ENCODE results near the gene MAP6.
A peak's percentile ranks its signal among the peaks of the same experiment; 100 is the strongest.
"Not testable (repeated sequence)": the region's sequence is repeated elsewhere in the genome, so short reads cannot be mapped to it uniquely, and the experiment has no call there.

The MAP6 gene

DNA sequence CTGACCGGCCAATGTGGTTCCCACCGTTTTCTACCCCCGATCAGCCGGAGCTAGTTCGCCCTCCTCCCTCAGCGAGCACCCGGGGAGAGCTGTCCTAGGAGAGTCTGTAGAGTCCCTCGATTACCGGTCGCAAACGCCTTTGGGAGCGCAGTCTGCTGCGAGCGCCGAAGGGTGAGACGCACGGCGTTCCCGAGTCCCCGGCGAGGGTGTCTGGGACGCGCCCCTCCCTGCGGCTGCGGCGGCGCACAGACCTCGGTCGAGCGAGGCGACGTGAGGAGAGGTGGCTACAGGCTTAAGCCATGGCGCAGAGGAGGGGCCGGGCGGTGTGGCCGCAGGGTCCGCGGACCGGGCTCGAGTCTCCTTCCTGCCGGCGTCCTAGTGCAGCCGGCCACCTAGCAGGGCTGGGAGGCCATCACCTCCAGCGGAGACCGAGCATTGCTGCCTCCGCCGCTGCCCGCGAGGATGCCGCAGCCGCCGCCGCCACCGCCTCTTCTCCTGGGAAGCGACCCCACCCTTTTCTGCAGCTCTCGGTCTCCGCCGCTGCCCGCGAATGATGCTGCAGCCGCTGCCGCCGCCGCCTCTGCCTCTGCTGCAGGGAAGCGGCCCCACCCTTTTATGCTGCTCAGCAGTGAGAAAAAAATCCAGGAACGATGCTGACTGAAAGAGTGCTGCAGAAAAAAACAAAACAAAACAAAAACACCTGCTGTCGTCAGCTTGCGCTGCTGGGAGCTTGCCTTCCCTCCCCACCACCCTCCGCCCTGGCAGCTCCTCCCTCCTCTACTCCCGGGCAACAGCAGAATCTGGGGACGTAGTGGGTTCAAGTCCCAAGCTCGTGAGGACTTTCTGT, at the start of gene MAP6:
TSS of gene MAP6 (minus strand) at position 588 of the 847 bp plus-strand sequence. CDS start 669 bp downstream, outside the sequence.
- peak; percentile 63 for DNase-seq

DNA sequence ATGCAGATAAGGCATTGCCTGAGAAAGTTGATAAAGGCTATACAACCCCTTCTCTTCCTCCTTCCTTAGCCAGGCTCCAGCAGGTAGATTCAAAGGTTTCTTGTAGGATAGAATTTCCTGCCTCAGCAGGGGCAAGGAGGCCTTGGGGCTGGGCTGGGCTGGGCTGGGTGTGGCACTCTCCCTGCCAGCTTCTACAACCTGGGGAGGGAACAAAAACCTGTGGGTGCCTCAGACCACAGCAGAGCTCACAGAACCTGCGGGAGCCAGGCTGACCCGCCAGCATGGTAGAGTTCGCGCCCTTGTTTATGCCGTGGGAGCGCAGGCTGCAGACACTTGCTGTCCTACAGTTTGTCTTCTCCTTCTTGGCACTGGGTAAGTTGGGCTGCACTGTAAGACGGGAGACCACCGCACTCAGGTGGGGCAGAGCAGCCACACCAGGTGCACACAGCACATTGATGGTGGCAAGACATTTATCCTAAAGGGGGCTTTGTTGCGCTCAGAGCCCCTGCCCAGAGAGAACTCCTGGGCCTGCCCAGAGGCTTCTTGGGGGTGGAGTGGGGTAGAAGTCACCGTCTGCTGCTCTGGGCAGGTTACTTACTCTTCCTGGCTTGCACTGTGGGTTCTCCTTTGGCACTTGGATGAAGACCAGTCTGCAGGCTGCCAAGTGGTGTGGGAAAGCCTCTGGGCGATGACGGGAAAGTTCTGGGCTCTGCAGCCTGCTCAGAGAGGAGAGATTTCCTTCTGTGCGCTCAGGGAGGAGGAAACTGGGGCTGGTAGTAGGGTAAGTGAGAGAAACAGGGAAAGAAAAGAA, 49.0 kb upstream of the MAP6 start, which contains the start of gene MOGAT2:
TSS of gene MOGAT2 (plus strand) at position 231 of the 811 bp plus-strand sequence. CDS start at position 282, 51 bp downstream.
- DNase-seq, result no peak

DNA sequence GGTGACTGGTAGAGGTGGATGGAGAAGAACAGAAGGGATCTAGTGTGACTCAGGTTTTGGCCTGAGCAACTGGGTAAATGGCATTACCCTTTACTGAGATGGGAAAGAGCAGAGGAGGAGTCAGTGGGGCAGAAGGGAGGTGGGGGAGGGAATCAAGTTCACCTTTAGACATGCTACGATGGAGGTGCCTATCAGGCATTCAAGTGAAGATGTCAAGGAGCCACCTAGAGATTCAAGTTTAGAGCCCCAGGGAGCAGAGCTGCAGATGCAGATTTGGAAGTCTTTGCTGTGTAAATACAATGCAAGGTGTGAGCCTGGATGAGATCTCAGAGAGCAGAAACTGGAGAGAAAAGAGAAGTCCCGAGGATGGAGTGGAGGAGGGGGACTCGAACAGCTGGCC, 47.8 kb upstream of the MAP6 start:
- DNase-seq, result no peak

DNA sequence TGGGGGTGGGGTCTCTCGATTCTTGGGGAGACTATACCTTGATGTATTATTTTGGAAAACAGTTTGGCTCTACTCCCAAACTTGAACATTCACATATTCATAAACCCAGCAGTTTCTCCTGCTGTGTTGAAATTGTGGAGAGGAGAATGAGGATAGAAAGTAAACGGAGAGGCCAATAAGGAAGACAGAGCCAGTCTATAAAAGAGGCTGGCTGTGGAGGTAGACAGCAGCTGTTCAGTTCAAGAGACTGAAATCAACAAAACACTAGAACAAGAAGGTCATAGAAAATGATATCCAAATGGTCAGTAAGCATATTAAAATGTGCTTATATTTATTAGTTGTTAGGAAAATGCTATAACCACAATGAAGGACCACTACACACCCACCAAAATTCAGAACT, 46.9 kb upstream of the MAP6 start:
- DNase-seq, result no peak

DNA sequence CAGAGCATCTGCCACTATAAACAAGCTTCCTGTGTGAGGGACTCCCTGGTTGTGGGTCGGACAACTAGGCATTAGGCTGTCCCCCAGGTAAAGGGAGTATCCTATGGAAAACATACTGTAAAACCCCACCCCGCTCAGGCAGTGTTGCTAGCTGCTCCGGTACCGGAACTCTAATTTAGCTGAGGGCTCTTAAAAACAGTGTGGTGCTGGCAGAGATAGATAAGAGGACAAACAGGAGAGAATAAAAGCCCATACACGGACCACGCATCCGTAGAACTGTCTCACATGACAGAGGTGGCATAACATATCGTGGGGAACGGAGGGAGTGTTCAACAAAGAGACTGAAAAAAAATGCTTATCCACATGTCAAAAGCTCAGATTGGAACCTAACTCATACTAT, 45.4 kb upstream of the MAP6 start:
- peak; percentile 54 for DNase-seq

DNA sequence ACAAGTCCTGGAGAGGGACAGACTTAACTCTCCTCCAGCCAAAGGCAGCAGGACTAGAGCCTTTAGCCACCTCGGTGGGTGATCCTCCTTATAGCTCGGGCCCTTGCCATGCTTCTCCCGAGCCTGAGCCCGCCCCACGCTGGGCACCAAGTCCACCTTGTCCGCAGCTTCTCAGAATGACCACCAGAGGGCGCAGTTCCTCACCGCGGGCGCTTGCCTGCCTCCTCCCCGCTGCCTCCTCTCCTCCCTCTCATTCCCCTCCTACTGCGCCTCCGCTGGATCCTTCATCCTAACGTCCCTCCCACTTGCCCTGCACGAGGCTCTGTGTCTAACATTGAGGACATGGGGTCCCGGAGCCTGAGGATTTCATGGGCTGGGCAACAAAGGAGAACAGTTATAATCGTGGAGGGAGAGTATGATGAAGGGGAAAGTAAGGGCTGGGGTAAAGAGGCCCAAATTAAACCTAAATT, 37.5 kb upstream of the MAP6 start:
- DNase-seq, result peak; percentile 82

DNA sequence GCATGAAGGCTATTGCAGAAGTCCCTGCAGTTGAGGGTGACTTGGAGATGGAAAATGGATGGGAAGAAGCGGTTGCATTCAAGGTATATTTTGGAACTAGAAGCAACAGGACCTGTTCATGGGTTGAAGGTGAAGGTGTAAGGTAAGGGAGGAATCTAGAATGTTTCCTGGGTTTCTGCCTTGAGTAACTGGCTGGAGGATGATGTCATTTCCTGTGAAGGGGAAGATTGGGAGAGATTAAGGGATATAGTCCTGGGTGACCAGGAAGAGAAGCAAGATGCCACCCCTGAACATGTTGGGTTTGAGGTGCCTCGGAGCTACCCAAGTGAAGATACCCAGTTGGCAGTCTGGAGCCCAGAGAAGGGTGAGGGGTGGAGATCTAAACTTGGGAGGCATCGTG, 36.7 kb upstream of the MAP6 start:
- no peak for DNase-seq

DNA sequence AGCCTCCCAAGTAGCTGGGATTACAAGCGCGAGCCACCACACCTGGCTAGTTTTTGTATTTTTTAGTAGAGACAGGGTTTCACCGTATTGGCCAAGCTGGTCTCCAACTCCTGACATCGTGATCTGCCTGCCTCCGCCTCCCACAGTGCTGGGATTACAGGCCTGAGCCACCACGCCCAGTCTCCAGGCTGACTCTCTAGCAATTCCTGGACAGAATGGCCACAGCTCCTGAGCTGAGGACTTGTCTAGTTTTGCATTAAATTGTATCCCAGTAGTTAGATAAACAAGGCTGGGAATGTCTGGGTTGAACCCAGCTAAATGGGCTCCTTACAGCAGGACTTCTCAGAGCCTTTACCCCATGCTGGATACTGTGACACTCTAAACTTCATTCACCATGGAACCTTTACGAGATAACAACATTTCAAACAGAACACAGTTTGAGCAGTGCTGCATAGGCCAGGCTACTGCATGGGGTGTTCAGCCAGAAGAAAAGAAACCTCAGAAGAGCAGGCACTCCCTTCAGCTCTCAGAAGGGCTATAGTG, 34.9 kb upstream of the MAP6 start:
- DNase-seq, result no peak

DNA sequence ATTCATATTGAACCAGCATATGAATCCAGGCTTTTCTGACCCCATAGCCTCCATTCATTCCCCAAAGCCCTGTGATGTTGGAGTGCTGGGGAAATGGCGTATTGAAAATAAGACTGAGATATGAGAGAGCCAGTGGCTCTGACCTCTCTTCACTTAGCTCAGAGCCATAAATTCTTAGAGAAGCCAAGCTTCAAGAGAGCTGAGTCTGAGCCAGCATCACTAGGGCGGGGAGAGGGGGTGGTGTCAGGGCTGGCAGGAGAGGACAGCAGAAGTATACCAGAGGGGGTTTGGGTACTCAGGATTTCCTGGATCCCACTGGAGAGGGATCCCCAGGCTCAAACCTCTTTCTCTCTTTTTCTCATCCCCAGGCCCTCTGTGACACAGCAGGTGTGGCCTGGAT, 32.1 kb upstream of the MAP6 start:
- no peak for DNase-seq

DNA sequence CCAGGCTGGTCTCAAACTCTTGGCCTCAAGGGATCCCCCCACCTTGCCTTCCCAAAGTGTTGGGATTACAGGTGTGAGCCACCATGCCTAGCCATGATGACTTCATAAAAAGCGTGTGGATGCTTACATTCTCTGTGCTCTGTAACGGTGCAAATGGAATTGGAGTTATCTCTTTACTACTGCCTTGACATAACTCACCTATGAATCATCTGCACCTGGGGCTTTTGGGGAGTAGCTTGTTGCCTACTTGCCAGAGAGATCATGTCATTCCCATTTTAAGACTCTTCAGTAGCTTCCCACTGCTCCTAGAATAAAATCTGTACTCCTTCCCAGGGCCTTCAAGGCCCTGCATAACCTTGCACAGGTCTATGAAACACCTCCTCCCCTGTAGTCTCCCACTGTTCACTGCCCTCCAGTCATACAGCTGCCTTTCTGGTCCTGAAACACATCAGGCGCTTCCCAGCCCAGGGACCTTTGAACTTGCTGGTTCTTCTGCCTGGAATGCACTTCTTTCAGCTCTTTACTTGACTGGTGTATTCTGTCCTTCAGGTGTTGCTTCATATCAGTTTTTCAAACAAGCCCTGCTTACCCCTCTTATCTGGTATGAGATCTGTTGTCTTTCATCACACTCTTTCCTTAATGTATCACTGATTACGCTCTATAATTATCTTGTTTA, 29.2 kb upstream of the MAP6 start:
- DNase-seq, result no peak

DNA sequence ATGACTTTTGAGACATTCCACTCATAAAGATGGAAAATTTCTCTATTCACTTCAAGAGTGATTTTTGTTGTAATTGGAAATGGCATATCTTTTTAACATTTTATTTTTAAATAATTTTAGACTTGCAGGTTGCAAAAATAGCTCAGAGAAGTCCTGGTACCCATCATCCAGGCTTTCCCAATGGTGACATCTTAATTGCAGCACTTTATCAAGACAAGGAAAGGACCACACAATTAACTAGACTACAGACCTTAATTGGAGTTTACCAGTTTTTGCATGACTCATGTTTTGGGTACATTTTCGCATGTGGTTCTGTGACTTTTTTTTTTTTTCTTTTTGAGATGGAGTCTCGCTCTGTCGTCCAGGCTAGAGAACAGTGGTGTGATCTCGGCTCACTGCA, 23.0 kb upstream of the MAP6 start:
- DNase-seq, result no peak

DNA sequence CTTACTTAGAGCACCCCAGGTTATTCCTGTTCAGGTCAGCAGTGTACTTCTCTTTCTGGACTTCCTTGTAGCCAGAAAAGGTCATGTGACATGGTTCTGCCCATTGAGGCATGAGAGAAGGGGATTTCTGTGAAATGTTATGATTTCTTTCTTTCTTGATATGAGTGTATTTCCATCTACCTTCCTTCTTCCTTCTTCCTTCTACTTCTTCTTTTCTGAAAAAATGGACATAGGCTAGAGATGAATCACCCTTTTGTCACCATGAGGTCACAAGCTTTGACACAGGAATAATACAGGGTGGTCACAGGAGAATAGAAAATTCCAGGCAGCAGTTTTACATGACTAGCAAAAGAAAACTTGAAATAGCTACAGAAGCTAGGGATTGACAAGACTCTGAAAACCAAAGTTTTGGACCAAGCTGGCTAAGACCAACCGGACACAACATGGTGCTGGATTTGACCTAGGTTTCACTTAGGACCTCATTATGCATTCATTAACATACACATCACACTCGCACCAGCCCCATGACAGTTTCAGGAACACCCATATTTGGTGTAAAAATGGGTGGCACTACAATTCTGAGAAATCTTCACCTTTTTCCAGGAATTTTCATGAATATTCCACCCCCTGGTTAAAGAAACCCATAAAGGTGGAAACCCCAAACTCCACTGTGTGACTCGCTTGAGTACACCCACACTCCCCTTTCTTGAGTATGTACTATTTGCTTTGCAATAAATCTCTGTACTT, 21.2 kb upstream of the MAP6 start:
- DNase-seq, result no peak

DNA sequence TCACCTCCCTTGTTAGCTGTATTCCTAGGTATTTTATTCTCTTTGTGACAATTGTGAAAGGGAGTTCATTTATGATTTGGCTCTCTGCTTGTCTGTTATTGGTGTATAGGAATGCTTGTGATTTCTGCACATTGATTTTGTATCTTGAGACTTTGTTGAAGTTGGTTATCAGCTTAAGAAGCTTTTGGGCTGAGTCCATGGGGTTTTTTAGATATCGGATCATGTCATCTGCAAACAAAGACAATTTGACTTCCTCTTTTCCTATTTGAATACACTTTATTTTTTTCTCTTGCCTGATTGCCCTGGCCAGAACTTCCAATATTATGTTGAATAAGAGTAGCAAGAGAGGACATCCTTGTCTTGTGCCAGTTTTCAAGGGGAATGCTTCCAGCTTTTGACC, 15.0 kb upstream of the MAP6 start:
- not testable (repeated sequence) for DNase-seq

DNA sequence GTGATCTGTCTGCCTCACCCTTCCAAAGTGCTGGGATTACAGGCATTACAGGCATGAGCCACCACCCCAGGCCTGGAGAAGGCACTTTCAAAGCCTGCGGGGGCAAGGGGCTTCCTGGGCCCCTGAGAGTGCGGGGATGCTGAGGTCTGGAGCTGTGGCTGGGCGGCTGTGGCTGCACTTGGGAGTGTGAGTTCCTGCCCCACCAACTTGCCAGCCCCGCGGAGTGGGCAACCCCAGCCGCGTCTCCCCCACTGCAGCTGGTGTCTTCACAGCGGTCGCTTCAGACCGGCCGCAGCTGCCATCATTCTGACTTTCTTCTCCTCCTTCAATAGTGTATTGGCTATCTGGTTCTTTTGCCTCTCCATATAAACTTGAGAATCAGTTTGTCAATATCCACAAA, 10.7 kb upstream of the MAP6 start:
- no peak for DNase-seq

DNA sequence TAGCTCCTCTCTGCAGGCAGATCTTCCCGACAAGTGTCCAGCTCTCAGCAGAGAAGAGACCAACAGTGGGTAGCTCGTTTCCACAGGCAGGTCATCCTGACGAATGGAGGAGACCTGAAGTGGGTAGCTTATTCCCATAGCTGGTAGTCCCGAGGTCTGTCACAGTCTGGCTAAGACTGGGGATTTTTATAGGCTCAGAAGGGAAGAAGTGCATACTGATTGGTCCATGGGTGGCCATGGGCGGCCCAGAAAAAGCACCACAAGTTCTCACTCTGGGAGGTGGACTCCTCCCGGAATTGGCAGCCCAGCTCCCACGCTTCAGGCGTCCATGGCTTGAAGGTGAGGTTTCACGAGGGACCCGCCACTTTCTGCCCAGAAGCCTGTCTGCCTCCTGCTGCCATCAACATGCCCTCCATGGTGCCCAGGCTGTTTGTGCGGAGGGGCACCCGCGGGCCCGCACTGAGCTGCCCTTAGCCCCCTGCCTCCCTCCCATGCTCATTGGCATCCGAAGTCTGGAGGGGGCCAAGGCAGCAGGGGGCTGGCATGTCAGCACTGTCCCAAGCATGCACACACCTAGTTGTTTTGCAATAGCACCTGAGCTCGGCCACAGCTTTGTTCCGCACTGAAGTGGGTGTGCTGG, 9.9 kb upstream of the MAP6 start:
- DNase-seq, result no peak

DNA sequence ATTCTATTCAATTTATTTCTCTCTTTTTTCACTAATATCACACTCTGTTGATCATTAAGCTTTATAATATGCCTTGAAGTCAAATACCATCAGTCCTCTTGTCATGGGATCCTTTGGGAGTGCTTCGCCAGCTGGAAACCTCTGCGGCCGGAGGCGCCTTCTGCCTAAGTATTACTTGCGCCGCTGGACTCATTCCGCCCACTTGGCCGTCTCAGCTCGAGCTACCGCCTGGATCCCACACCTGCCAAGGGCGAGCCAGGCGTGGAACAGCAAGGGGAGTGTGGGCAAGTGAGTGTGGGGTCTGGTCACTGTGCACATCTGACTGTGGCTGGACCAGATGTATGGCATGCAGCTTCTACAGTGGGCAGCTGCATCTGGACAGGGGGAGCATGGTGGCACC, 9.1 kb upstream of the MAP6 start:
- no peak for DNase-seq

DNA sequence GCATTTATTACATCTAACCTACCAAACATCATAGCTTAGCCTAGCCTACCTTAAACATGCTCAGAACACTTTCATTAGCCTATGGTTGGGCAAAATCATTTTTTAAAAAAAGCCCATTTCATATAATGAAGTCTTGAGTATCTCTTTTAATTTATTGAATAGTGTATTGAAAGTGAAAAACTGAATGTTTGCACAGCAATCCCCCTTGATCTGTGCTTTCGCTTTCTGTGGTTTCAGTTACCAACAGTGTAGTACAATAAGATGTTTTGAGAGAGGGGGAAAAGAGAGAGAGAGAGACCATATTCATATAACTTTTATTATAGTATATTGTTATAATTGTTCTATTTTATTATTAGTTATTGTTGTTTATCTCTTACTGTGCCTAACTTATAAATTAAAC, 8.4 kb upstream of the MAP6 start:
- no peak for DNase-seq

DNA sequence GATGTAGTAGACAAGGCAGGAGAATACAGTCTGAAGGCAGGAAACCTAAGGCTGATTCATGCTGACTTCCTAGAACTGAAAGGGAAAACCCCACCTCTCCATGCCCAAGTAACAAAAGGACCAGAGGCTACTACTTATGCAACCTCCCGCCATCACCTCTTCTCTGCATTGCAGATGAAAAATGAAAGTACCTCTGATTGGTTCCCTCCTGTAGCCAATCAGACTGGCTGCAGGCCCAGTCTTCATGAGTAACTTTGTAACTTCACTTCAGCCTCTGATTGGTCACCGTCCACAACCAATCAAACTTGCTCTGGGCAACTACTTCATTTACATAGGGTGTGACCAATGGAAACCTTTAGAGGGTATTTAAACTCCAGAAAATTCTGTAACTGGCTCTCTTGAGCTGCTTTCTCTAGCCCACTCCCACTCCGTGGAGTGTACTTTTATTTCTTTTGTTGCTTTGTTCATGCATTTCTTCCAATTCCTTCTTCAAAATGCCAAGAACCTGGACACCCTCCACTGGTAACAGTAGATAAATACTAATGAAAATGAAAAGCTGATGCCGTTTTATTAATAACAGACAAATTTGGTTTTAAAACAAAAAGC, 5.2 kb upstream of the MAP6 start:
- no peak for DNase-seq

DNA sequence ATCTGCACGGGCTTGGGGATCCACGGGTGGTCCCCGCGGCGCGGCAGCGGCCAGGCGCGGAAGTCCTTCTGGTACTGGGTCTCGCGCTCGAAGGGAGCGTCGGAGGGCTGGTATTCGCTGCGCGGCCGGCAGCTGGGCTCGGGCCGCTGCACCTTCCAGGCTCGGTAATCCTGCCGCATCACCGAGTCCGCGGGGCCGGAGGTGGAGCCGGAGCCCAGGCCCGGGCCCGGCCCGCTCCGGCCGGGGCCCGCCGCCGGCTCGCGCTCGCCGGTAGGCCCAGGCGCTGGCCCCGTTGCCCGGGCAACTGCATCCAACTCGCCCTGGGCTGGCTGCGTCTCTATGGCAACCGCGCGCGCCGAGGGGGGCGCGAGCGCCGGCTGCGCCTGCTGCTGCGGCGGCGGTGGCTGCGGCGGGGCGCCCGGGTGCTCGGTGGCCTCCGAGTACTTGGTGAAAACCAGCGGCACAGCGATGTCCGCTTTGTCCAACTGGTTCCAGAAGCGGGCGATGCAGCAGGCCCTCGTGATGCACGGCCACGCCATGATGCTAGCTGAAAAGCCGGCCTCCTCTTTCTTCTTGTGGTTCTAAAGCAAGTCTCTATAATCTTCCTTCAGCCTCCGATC, 897 bp downstream of the MAP6 start:
- DNase-seq, result peak; percentile 85

DNA sequence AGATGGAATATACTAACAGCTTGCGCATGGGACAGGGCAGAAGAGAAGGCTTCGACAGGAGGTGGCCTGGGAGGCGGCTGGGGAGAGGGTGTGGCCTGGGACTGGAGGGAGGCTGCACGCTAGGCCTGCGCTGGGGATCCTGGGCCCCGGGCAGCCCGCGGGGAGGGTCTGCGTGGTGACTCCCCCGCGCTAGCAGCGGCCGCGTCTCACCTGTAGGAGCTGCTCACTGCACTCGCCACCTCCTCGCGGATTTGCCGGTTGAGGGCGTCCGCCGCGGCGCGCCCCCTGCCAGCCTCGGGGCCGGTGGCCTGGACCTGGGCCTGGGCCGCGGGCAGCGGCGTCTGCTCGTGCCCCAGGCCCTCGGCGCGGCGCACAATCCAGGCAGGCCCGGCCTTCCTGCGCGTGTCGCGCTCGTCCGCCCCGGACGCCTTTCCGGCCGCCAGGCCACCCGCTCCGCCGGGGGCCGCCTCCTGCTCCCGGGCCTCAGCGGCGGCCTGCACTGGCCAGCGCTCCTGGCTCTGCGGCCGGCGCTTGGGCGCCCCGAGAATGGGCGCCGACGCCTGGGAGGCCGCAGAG, 1.5 kb downstream of the MAP6 start:
- peak; percentile 38 for DNase-seq

Data from NCI-H1092 (cell line).